ENCODE measurements around the gene PCGF1. TPM values are rescaled to one million over a fixed set of nuclear protein-coding genes. Genes with fewer than 3 reads are reported as not detected.

PCGF1 gene
- total and polyA plus RNA-seq, 2 of the 13 experiments (the other 11 are each of a cell fraction or from before 2014, with no cell fraction given): 20.4 to 22.6 TPM

GRCh38 chr2:74542978-74543377 lies 35.5 kb upstream of the PCGF1 start (continued):
- TF ChIP-seq, protein P1, sequence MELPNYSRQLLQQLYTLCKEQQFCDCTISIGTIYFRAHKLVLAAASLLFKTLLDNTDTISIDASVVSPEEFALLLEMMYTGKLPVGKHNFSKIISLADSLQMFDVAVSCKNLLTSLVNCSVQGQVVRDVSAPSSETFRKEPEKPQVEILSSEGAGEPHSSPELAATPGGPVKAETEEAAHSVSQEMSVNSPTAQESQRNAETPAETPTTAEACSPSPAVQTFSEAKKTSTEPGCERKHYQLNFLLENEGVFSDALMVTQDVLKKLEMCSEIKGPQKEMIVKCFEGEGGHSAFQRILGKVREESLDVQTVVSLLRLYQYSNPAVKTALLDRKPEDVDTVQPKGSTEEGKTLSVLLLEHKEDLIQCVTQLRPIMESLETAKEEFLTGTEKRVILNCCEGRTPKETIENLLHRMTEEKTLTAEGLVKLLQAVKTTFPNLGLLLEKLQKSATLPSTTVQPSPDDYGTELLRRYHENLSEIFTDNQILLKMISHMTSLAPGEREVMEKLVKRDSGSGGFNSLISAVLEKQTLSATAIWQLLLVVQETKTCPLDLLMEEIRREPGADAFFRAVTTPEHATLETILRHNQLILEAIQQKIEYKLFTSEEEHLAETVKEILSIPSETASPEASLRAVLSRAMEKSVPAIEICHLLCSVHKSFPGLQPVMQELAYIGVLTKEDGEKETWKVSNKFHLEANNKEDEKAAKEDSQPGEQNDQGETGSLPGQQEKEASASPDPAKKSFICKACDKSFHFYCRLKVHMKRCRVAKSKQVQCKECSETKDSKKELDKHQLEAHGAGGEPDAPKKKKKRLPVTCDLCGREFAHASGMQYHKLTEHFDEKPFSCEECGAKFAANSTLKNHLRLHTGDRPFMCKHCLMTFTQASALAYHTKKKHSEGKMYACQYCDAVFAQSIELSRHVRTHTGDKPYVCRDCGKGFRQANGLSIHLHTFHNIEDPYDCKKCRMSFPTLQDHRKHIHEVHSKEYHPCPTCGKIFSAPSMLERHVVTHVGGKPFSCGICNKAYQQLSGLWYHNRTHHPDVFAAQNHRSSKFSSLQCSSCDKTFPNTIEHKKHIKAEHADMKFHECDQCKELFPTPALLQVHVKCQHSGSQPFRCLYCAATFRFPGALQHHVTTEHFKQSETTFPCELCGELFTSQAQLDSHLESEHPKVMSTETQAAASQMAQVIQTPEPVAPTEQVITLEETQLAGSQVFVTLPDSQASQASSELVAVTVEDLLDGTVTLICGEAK (IDR thresholded peaks at IDR 0.05): no peak
- TF ChIP-seq, protein P1 (CRISPR knock-in tag; IDR thresholded peaks at IDR 0.05): no peak
- no peak for TF ChIP-seq ZNF75D (CRISPR knock-in tag; IDR thresholded peaks at IDR 0.05; ENCODE audit: borderline replicate concordance)
- TF ChIP-seq ZNF562 (CRISPR knock-in tag; IDR thresholded peaks at IDR 0.05; ENCODE audit: borderline replicate concordance): no peak
- no peak for TF ChIP-seq ZNF546 (CRISPR knock-in tag; conservative IDR thresholded peaks at IDR 0.05)
- TF ChIP-seq TEAD2 (CRISPR knock-in tag; IDR thresholded peaks at IDR 0.05): no peak
- TF ChIP-seq ARHGAP35 (CRISPR knock-in tag; IDR thresholded peaks at IDR 0.05; ENCODE audit: borderline replicate concordance): no peak
- TF ChIP-seq ELF3 (CRISPR knock-in tag; IDR thresholded peaks at IDR 0.05): no peak
- TF ChIP-seq ZNF121 (CRISPR knock-in tag; IDR thresholded peaks at IDR 0.05): no peak
- TF ChIP-seq MIER2 (CRISPR knock-in tag; IDR thresholded peaks at IDR 0.05): no peak
- TF ChIP-seq PBX3 (CRISPR knock-in tag; IDR thresholded peaks at IDR 0.05; ENCODE audit: borderline replicate concordance): no peak
- TF ChIP-seq ZNF569 (CRISPR knock-in tag; IDR thresholded peaks at IDR 0.05; ENCODE audit: borderline replicate concordance): no peak
- no peak for TF ChIP-seq ZNF441 (CRISPR knock-in tag; IDR thresholded peaks at IDR 0.05; ENCODE audit: borderline replicate concordance)
